Measurements from ENCODE around the gene CELF3.

DNA sequence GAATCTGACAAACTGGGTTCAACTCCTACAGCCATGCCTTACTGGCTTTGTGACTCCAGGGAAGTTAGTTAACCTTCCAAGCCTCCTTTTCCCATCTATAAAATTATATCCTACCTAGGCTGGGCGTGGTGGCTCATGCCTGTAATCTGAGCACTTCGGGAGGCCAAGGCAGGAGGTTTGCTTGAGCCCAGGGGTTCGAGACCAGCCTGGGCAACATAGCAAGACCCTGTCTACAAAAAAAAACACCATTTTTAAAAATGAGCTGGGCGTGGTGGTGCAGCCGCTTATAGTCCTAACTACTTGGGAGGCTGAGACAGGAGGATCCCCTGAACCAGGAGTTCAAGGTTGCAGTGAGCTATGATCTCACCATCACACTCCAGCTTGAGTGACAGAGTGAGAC is 15.1 kb downstream of the CELF3 start:
- TF ChIP-seq, protein P1, sequence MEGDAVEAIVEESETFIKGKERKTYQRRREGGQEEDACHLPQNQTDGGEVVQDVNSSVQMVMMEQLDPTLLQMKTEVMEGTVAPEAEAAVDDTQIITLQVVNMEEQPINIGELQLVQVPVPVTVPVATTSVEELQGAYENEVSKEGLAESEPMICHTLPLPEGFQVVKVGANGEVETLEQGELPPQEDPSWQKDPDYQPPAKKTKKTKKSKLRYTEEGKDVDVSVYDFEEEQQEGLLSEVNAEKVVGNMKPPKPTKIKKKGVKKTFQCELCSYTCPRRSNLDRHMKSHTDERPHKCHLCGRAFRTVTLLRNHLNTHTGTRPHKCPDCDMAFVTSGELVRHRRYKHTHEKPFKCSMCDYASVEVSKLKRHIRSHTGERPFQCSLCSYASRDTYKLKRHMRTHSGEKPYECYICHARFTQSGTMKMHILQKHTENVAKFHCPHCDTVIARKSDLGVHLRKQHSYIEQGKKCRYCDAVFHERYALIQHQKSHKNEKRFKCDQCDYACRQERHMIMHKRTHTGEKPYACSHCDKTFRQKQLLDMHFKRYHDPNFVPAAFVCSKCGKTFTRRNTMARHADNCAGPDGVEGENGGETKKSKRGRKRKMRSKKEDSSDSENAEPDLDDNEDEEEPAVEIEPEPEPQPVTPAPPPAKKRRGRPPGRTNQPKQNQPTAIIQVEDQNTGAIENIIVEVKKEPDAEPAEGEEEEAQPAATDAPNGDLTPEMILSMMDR (IDR thresholded peaks at IDR 0.05), result no peak
- TF ChIP-seq POLR2A (IDR thresholded peaks at IDR 0.05), result no peak

All from right lobe of liver (tissue), 4 donors.